A673 (cell line): ENCODE results near the gene HMGB4. TPM values are rescaled to one million over a fixed set of nuclear protein-coding genes. Genes with fewer than 3 reads are reported as not detected.

Experiments used
- BruUV-seq: library from RNA; stranded (reverse); fragments of 400-500 nt; replicated peaks from 2 replicates; lab custom pipeline; 2021; lab: Mats Ljungman, UMichigan
- CTCF ChIA-PET: fragments of 300-600 bp; sonication (Branson Sonifier 250); formaldehyde crosslinking; loops from one replicate; lab custom pipeline; 2022; ENCODE audit warnings: antibody characterized with exemption; lab: Charles Lee
- POLR2A ChIA-PET: fragments of 300-600 bp; sonication (Branson Sonifier 250); formaldehyde crosslinking; loops from one replicate; lab custom pipeline; 2022; ENCODE audit warnings: antibody characterized with exemption; ENCODE audit not compliant: low non-redundant PET; lab: Charles Lee
- DNase-seq: peaks from one replicate; pipeline ENCODE4 v3.0.0-alpha.2; 2015; ENCODE audit warnings: low spot score
- H3K27ac ChIP-seq: fragments of 200-600 bp; sonication (generic); 2 replicates; pipeline ENCODE4 v1.5.1; 2016; ENCODE audit warnings: mixed run types, low read depth, mild to moderate bottlenecking, mixed read lengths, antibody characterized with exemption, low read length; ENCODE audit not compliant: poor library complexity, severe bottlenecking
- H3K27me3 ChIP-seq: fragments of 200-600 bp; sonication (generic); replicated peaks from 2 replicates; pipeline ENCODE4 v1.6.1; 2017; ENCODE audit warnings: mixed run types, low read depth, mild to moderate bottlenecking, mixed read lengths, antibody characterized with exemption, low read length; ENCODE audit not compliant: insufficient read depth, poor library complexity
- H3K36me3 ChIP-seq: fragments of 200-600 bp; sonication (generic); 2 replicates; pipeline ENCODE4 v1.6.1; 2016; ENCODE audit warnings: mixed run types, mild to moderate bottlenecking, mixed read lengths, antibody characterized with exemption, low read length; ENCODE audit not compliant: insufficient read depth, poor library complexity, severe bottlenecking
- H3K4me1 ChIP-seq: fragments of 200-600 bp; sonication (generic); 2 replicates; pipeline ENCODE4 v1.6.1; 2017; ENCODE audit warnings: mixed run types, mild to moderate bottlenecking, mixed read lengths, antibody characterized with exemption, low read length; ENCODE audit not compliant: insufficient read depth, poor library complexity, severe bottlenecking
- H3K4me3 ChIP-seq: fragments of 200-600 bp; sonication (generic); 2 replicates; pipeline ENCODE4 v1.5.1; 2016; ENCODE audit warnings: low read depth, mixed run types, mild to moderate bottlenecking, mixed read lengths, low read length; ENCODE audit not compliant: poor library complexity, severe bottlenecking
- H3K9me3 ChIP-seq: fragments of 200-600 bp; sonication (generic); 2 replicates; pipeline ENCODE4 v1.6.1; 2016; ENCODE audit warnings: mixed run types, low read depth, mild to moderate bottlenecking, mixed read lengths, antibody characterized with exemption, low read length; ENCODE audit not compliant: poor library complexity, severe bottlenecking
- EZH2 ChIP-seq: fragments of 200-600 bp; sonication (generic); IDR thresholded peaks from 2 replicates; pipeline ENCODE4 v1.6.1; 2017; ENCODE audit warnings: borderline replicate concordance, low read depth, mild to moderate bottlenecking, mixed read lengths, antibody characterized with exemption, low read length; ENCODE audit not compliant: poor library complexity, severe bottlenecking
- intact Hi-C: fragments of 100-400 bp; cut with micrococcal nuclease; formaldehyde crosslinking; loops from one replicate; pipeline ENCODE4 v1.10.0; 2022; ENCODE audit not compliant: unreplicated experiment
- total RNA-seq: library from RNA; stranded (reverse); gene quantifications from 2 replicates; pipeline ENCODE4 v1.2.3, GENCODE V29; 2021
- TF ChIP-seq, protein P1 (sequence below): fragments of 300-800, 200-600 bp; sonication (generic); conservative IDR thresholded peaks from 2 replicates; pipeline ENCODE4 v1.5.1; 2017; ENCODE audit warnings: low read depth, mild to moderate bottlenecking, antibody characterized with exemption, low read length, moderate library complexity, mixed read lengths

Gene HMGB4
- total RNA-seq, 1 experiment from 2014 or later: not detected

DNA sequence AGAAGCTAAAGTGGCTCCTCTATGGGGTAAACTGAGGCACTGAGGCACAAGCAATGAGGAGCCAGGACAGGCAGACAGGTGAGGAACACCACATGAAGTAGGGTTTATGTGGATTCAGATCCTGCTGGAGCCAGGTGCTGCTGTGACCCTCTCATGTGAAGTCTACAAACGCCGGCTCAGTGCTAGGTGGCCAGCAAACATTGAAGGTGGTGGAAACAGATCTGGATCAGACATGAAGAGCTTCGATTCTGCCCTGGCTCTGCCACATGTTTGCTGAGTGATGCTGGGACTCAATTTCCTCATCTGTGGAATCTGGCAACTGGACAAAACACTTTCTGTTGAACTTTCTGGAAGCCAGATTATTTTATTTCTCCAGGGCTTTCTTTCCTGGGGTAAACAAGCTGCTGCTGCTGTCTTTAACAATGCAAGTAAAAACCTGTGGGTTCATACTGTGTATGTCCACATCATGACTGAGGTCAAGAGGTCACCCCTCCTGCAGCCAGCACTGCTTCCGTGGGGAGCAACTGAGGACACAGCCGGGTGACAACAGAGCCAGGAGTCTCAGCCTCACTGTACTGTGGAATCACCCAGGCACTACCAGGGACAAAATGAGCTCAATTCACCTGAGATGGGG is 33.3 kb downstream of the HMGB4 start:
- POLR2A ChIA-PET: no interaction called here
- Histone ChIP-seq H3K36me3 (no peaks in the 10 kb centered on the region), H3K27ac (no peak overlapping the region), H3K27me3 (no peaks in the 10 kb centered on the region), H3K4me3 (no peak overlapping the region), H3K9me3 (no peaks in the 10 kb centered on the region), H3K4me1 (no peaks in the 10 kb centered on the region)
- no peak for DNase-seq
- CTCF ChIA-PET: no interaction called here
- TF ChIP-seq, protein P1, sequence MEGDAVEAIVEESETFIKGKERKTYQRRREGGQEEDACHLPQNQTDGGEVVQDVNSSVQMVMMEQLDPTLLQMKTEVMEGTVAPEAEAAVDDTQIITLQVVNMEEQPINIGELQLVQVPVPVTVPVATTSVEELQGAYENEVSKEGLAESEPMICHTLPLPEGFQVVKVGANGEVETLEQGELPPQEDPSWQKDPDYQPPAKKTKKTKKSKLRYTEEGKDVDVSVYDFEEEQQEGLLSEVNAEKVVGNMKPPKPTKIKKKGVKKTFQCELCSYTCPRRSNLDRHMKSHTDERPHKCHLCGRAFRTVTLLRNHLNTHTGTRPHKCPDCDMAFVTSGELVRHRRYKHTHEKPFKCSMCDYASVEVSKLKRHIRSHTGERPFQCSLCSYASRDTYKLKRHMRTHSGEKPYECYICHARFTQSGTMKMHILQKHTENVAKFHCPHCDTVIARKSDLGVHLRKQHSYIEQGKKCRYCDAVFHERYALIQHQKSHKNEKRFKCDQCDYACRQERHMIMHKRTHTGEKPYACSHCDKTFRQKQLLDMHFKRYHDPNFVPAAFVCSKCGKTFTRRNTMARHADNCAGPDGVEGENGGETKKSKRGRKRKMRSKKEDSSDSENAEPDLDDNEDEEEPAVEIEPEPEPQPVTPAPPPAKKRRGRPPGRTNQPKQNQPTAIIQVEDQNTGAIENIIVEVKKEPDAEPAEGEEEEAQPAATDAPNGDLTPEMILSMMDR: no peak
- TF ChIP-seq EZH2: no peak
- BruUV-seq: no TSS peak
- intact Hi-C loops: no loop called here

- intact Hi-C loops: no loop called here
- no peak for DNase-seq
- ChIA-PET CTCF (no interaction called here), POLR2A (no interaction called here)
- Histone ChIP-seq H3K4me1 (peaks cover 3% of the 10 kb centered on the region), H3K4me3 (no peak overlapping the region), H3K36me3 (no peaks in the 10 kb centered on the region), H3K27ac (no peak overlapping the region), H3K9me3 (no peaks in the 10 kb centered on the region), H3K27me3 (no peaks in the 10 kb centered on the region)
- no TSS peak for BruUV-seq
- TF ChIP-seq, protein P1: no peak
- no peak for TF ChIP-seq EZH2
These were observed 34.5 kb downstream of the HMGB4 start for GRCh38 chr1:33898406-33898805.

DNA sequence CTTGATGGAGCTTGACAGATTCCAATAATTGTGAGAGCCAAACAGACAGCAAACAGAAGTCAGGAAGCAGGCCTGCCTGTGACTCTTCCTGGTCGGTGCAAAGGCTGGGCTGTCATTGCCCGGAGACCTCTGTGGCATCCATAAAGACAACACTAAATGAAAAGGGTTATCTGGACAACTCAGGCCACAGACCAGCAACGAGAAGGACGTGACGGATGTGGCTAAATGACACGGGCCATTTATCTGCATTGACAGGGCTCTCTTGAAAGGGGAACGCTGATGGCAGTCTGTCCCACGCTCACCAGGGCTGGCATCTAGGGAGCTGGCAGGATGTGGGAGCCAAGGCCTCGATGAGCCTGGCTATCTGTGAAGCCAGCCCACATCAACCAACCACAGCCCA is 35.0 kb downstream of the HMGB4 start:
- no peak overlapping the region for H3K4me3 ChIP-seq
- intact Hi-C loops: no loop called here
- no peaks in the 10 kb centered on the region for H3K27me3 ChIP-seq
- TF ChIP-seq, protein P1: no peak
- TF ChIP-seq EZH2: no peak
- BruUV-seq: no TSS peak
- POLR2A ChIA-PET: no interaction called here
- H3K27ac ChIP-seq: no peak overlapping the region
- no peaks in the 10 kb centered on the region for H3K9me3 ChIP-seq
- CTCF ChIA-PET: no interaction called here
- no peak for DNase-seq
- H3K4me1 ChIP-seq: peaks cover 3% of the 10 kb centered on the region
- no peaks in the 10 kb centered on the region for H3K36me3 ChIP-seq
